Forelimb muscle (tissue), 1 donor: ENCODE data around the gene MTERF4. TPM values are rescaled to one million over a fixed set of nuclear protein-coding genes. Genes with fewer than 3 reads are reported as not detected.

Experiments used
- DNase-seq: peaks from one replicate; pipeline ENCODE4 v3.0.0-alpha.2; 2013; ENCODE audit warnings: low read depth
- polyA plus RNA-seq: library from polyadenylated mRNA; unstranded; fragments of 120-200 nt; gene quantifications from one replicate; pipeline ENCODE4 v1.2.1, GENCODE V29; 2013; ENCODE audit not compliant: insufficient read length

Gene MTERF4
- polyA plus RNA-seq, 1 donor = 38.3 TPM

DNA sequence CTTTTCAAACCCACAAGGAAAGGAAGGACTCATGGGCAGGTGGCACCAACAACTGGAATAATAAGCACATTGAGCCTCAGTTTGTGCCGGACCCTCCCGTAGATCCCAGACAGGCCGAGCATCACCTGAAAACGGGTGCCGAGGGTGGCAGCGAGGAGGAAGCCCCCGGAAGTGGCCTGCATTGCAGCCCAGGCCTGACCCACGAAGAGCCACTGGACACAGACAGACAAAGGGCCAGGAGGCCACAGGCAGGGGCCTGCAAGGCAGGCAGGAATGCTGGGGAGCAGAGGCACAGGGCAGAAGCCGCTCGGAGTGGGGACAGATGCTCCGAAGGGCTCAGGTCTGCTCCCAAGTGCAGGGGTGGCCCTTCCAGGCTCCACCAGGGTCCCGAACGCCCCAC lies 31.7 kb downstream of the MTERF4 start:
- DNase-seq = no peak

DNA sequence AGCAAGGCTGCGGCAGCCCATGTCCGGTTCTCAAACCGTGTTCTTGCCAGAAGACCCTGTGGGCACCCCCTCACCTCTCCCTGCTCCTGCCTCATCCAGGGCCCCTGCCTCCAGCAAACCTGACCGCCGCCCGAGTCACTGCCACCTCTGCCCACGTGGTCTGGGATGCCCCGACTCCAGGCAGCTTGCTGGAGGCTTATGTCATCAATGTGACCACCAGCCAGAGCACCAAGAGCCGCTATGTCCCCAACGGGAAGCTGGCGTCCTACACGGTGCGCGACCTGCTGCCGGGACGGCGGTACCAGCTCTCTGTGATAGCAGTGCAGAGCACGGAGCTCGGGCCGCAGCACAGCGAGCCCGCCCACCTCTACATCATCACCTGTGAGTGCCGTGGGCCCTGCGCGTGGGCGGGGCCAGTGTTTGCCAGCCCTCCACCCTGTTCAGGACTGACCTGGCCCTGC lies 32.2 kb downstream of the MTERF4 start:
- no peak for DNase-seq

DNA sequence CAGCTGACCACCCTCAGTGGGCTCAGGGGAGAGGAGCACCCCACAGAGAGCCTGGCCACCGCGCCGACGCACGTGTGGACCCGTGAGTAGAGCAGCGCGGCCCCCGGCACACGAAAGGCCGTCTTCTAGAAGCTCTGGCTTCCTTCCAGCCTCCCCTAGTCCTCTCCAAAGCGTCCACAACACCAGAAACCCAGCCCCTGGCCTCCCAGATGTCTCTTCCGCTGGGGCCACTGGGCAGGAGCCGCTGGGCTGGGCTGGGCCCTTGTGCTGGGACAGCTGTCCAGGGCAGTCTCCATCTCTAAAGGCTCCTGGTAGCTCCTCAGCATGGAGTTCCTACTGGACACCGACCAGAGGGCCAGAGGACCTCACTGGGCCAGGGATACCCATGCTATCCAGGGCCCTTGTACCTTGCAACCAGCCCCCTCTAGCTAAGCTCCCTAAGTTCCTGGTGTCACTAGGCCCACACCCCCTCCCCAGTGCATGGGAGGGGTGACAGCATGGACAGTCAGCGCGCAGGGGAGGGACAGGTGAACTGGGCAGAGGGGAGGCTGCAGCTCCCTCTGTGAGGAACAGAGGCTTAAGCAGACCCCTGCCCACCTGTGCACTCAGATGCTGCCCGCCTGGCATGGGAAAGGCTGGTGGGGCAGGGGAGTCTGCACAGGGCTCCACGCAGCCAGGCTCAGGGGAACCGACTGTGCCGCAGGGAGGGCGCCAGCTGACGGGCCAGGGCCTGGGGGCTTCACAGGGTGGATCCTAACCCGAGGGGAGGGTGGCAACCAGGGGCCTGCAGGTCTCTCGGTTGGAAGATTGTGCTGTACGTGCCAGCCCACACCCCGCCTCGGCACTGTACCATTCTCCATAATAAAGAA lies 32.9 kb downstream of the MTERF4 start:
- DNase-seq = no peak

DNA sequence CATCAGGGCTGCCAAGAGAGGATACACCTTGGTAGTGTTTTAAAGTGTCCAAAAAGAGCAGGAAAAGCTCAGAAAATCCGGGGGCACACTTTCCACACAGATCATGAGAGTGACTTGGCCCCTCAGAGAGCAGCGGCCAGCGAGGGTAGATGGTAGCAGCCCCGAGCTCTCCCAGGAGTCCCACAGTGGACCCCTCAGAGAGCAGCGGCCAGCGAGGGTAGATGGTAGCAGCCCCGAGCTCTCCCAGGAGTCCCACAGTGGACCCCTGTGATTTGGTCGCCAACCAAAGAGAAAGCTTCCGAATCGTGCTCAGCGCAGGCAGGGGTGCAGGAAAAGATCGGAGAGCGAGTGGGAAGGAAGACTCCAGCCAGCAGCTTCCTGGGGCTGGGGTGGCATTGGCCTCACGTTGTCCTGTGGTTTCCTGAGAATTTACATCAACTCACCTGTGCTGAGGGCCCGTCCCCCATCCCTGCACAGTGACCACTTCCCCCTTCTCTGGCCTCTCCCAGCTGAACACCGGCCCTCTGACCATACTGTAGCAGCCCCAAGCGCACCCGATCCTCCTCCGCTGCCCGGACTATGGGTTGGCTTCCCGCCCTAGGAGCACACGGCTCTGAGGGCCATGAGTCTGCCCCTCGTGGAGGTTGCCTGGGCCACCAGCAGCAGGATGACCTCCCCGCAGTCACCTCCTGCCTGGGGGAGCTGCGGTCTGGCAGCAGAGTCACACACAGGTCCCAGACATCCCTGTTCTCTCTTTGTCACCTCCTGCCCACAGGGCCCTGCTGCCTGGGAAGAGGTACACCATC lies 33.7 kb downstream of the MTERF4 start:
- DNase-seq = no peak

DNA sequence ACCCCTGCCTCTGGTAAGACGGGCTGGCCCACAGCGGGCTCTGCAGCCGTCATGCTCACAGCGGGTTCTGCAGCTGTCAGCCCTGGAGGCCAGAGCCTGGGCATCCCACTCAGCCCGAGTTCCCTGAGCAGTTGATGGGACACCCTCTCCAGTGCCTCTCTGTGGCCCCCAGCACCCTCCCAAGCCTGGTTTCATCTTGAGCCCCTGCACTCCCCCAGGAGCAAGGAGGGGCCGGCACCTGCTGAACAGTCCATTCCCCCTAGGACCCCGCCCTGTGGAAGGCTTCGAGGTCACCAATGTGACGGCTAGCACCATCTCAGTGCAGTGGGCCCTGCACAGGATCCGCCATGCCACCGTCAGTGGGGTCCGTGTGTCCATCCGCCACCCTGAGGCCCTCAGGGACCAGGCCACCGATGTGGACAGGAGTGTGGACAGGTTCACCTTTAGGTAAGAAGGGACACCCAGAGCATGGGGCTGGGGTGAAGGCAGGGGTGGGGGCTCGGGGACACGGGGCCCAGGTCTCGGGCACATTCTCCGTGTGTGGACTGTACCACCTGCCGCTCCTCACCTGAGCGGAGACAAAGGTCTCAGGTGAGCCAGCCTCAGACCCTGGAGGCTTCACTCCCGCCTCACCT lies 34.5 kb downstream of the MTERF4 start:
- DNase-seq = no peak

DNA sequence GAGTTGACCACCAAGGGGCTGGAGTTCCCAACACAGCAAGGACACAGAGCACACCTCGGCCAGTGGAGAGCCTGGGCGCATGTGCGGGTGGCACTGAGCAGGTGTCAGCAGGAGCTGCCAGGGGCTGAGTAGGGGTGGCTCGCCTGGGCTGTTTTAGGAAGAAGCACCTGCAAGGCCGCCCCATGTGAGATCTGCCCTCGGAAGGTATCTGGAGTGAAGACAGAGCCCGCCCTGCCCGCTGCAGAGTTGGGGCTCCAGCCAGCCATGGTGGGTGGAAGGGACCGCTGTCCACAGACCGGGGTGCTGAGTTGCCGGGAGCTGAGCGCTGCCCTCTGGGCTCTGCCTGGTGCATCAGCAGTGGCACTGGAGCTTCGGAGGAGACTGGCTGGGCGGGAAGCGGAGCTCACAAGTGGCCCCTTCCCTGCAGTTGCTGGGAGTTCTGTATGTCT lies 35.2 kb downstream of the MTERF4 start:
- no peak for DNase-seq

DNA sequence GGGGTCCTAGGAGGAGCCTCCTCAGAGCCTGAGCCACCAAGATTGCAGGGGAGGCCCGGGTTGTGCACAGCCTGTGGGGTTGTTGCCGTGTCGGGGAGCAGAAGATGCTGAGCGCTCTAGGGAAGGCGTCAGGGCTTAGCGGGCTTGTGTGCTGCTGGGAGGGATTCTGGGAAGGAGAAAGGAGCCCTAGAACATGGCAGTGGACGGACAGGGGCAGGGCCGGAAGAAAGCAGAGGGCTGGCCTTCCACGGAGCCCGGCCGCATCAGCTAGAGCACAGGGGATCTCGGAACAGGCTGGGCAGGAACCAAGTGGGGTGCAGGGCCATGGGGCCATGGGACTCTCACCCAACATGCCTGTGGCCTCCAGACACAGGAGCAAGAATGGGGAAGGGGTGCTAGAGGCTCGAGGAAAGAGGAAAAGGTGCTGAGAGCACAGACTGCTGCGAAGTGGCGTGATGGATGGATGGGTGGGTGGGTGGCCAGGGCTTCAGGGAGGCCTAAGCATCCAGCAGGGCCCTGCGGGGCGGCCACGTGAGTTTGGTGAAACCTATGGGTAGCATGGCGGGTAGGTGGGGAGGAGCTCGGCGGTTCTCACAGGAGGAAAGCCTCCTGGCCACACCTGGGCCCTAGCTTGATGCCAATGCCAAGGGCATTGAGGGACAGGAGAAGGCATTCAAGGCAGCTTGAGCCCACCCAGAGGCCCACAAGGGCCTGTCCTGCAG lies 35.8 kb downstream of the MTERF4 start:
- no peak for DNase-seq

DNA sequence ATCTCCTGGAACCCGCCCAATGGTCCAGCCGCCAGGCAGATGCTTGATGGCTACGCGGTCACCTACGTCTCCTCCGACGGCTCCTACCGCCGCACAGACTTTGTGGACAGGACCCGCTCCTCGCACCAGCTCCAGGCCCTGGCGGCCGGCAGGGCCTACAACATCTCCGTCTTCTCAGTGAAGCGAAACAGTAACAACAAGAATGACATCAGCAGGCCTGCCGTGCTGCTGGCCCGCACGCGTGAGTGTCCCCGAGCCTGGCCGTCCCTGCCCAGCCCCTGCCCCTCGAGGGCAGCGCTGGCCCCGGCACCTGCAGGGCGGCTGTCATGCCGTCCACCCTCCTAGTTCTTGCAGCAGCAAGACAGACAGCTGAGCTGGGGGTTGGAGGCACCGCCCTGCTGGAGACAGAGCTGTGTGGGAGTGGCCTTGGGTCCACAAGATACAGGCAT lies 36.7 kb downstream of the MTERF4 start:
- DNase-seq = no peak

DNA sequence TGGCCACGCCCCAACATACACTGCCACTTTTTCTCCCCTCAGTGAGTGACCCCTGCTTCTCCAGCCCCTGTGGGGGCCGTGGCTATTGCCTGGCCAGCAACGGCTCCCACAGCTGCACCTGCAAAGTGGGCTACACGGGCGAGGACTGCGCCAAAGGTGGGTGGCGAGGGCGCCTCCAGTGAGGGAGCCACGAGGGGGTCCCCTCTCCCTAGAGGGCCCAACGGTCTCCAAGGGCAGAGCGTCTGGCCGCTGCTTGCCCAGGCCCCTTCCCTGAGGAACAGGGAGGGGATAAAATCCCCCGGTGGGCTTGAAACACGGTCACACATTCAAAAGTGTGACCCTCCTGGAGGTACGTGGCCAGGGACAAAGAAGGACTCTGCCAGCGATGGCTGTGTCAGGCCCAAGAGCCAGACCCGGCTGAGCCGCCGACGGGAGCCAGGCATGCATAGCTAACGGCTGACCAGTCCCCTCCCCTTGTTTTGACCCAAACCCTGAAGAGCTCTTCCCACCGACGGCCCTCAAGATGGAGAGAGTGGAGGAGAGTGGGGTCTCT lies 37.2 kb downstream of the MTERF4 start:
- DNase-seq = no peak

DNA sequence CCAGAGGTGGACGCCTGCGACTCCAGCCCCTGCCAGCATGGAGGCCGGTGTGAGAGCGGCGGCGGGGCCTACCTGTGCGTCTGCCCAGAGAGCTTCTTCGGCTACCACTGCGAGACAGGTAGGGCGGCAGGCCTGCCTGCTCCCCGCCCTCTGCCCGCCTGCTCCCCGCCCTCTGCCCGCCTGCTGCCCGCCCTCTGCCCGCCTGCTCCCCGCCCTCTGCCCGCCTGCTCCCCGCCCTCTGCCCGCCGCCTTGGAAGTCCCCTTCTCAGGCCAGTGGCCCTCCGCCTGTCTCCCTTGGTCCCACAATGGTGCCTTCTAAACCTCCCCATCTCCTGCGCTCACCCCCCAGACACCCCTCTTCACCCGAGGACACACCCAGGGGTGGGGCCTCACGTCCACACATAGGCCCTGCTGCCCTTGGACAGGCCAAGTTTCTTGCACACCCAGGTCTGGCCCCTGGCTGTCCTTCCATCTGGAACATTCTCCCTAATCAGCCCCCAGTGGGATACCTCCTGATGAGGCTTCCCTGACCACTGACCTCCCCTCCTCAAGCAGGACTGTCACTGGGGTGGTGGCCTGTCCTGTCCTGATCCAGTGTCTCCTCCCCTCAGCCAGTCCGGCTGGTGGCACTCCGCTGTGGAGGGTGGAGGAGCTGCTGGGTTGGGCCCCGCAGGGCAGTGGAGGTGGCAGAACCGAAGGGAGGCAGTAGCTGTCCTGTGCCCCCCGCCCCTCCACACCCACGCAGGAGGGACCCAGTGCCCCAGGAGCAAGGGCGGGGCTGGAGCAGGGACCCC lies 37.9 kb downstream of the MTERF4 start:
- no peak for DNase-seq

DNA sequence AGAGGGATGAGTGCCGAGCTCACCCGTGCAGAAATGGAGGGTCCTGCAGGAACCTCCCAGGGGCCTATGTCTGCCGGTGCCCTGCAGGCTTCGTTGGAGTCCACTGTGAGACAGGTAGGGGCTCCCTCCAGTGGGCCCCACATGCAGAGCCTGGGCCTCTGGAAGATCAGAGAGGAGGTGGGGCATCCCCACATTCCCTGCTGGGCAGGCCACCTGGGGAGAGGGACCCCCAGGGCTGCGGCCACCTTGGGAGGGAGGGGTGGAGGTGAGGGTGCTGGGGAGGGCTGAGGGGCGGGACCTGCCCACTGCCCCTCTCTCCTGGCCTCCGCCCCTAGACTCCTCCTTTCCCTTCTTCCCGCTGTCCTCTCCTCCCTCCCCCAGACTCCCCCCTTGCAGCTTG lies 38.5 kb downstream of the MTERF4 start:
- no peak for DNase-seq

DNA sequence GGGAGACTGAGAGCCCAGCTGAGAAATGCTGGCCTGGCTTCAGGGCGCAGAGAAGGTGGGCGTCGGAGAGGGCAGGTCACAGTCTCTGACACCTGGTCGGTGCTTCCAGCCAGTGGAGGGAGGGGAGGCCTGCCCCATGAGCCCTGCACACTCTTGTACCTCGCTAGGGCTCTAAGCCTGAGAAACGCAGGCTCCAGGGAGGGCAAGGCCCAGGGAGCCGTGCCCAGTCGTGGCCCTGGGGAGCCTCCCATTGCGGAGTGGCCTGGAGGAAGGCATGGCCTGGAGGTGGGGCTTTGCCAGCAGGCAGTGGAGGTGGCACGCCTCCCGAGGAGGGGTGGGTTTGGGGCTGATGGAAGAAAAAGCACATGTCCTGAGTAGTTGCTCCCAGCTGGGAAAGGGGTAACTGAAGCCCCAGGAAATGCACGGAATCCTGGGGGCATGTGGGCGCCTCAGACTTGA lies 39.0 kb downstream of the MTERF4 start:
- DNase-seq = no peak

DNA sequence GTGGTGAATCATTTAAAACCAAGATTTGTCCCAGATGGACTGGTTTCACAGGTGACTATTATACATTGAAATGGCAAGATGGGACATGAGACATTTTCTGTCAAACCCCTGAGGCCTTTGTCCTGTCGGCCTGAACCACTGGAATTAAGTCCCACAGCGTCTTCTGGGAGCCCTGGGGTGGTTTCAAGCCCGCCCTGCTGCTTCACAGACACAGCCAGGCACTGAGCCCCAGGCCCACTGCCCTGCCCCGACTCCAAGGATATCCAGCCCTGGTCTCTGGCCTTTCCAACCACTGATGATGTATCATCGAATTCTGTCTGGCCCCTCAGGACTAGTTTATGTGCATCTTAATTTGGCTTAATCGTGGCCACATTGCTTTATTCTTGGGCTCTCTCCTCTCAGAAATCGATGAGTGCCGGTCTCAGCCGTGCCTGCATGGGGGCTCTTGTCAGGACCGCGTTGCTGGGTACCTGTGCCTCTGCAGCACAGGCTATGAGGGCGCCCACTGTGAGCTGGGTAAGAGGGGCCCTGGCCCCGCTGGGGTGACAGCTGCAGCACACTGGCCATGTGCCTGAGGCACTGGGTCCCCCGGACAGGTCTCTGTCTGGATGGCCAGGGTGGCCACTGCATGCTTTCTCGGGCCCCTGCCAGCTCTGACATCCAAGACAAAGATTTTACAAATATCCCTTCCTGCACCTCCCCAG lies 39.5 kb downstream of the MTERF4 start:
- no peak for DNase-seq

DNA sequence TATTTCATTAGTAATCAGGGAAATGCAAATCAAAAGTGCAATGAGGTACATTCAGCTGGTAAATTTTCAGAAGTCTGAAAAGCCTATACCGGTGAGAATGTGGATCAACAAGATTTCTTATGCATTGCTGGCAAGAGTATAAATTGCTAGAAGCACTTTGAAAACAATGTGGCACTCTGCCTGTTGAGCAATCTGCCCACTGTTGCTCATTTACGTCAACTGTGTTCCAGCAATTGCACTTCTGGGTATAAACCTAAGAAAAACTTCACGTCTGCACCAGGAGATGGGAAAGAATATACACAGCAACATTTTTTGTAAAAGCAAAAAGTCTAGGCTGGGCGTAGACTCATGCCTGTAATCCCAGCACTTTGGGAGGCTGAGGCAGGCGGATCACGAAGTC lies 40.8 kb downstream of the MTERF4 start:
- no peak for DNase-seq

DNA sequence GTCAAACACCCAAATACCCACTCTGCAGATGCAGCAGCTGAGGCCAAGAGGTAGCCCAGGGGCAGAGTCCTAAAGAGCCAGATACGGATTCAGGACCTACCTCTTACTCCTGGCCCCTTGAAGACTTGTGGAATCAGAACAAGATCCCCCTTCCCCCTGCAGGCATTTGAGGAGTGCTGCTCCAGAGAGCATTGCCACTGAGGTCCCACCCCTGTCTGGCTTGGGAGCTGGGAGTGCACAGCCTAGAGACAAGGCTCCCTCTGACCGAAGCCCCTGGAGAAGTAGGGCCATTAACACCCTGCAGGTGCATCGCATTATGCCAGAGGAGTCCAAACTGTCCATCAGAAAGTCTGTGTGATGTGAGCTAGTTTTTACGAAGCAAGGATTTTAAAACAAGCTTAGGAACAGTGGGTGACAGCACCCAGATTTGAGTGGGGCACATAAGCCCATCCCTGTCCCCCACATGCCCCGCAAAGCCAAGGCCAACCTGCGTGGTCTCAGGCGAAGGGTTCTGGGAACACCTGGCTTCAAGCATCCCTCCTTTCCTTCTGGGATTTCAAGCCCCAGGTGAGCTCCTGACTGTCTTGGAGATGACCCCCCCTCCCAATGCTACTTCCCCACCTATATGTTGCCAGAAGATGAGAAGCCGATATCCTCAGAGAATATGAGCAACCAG lies 48.4 kb downstream of the MTERF4 start:
- DNase-seq = no peak

DNA sequence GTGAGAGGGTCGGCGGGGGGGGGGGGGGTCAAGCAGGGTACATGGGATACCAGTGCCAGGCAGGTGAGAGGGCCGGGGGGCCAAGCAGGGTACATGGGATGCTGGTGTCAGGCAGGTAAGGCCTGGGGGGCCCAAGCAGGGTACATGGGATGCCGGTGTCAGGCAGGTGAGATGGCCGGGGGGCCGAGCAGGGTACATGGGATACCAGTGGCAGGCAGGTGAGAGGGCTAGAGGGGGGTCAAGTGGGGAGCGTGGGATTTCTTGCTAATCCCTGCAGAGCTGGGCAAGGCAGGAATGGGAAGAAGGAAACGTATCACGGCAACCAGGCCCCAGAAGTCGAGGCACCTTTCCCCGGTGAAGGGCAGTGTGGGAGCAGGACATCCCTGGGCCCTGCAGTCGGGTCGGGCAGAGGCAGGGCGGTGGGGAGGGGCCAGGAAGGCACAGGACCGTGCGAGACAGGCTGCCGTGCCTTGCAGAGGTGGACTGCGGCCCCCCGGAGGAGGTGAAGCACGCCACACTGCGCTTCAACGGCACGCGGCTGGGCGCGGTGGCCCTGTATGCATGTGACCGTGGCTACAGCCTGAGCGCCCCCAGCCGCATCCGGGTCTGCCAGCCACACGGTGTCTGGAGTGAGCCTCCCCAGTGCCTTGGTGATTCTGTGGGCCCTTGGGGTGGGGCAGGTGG lies 49.3 kb downstream of the MTERF4 start:
- DNase-seq = no peak

DNA sequence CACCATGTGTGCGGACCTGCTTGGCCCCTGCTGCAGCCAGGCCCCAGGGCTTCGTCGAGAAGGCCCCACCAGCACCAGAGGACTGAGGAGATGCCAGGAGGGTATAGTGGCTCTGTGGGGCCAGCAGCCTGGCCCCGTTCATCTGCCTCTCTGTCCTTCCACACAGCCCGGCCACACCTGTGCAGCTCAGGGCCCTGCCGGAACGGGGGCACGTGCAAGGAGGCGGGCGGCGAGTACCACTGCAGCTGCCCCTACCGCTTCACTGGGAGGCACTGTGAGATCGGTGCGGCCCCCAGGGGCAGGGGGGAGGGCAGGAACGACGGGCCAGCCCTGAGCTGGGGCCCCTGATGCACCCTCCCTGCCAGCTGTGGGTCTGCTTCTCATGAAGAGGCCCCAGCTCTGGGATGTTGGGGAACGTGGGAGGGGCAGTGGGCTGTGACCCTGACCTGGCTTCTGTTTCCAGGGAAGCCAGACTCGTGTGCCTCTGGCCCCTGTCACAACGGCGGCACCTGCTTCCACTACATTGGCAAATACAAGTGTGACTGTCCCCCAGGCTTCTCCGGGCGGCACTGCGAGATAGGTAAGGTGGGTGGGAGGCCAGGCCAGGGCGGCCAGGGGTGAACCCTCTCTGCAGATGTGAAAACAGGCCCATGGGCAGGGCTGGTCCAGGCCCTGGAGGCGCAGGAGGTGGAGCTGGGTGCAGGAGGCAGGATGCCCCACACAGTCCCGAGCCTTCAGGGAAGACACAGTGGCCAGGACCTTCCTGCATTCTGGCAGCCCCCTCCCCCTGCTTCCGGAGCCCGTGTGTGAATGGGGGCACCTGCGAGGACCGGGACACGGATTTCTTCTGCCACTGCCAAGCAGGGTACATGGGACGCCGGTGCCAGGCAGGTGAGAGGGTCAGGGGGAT lies 50.3 kb downstream of the MTERF4 start:
- DNase-seq = no peak
